IMR-90 (cell line): ENCODE measurements around the gene ITGA1. TPM values are rescaled to one million over a fixed set of nuclear protein-coding genes. Genes with fewer than 3 reads are reported as not detected.

Source experiments
- ATAC-seq: fragments of 200-7000 bp; cut with Tn5 transposase; 2 replicates; pipeline ENCODE4 v1.9.1; 2020; ENCODE audit warnings: low read depth, mild to moderate bottlenecking, moderate library complexity
- BruUV-seq: library from RNA; stranded (reverse); fragments of 400-500 nt; replicated peaks from 2 replicates; lab custom pipeline; 2021; lab: Mats Ljungman, UMichigan
- CTCF ChIA-PET: fragments of 300-600 bp; formaldehyde crosslinking; extraction: SDS; loops from one replicate; lab custom pipeline; 2021; ENCODE audit warnings: antibody characterized with exemption; lab: Yijun Ruan, JAX
- POLR2A ChIA-PET: fragments of 300-600 bp; sonication (Branson Sonifier 250); formaldehyde crosslinking; loops from one replicate; lab custom pipeline; 2022; ENCODE audit warnings: antibody characterized with exemption; ENCODE audit not compliant: unreplicated experiment; lab: Charles Lee
- DNase-seq: peaks from one replicate; pipeline ENCODE4 v3.0.0; 2013
- H2AFZ ChIP-seq: replicated peaks from 2 replicates; pipeline ENCODE3; 2013; ENCODE audit warnings: low read length, mild to moderate bottlenecking; ENCODE audit not compliant: poor library complexity
- H2AK5ac ChIP-seq: 2 replicates; pipeline ENCODE4 v1.6.1; 2013; ENCODE audit warnings: low read depth, low read length, inconsistent platforms
- H2AK9ac ChIP-seq: replicated peaks from 2 replicates; pipeline ENCODE3; 2013; ENCODE audit warnings: mild to moderate bottlenecking, low read depth, low read length, moderate library complexity; ENCODE audit not compliant: poor library complexity
- H2BK120ac ChIP-seq: 2 replicates; pipeline ENCODE4 v1.6.1; 2013; ENCODE audit warnings: low read depth, low read length, inconsistent platforms
- H2BK15ac ChIP-seq: 3 replicates; pipeline ENCODE4 v1.6.1; 2013; ENCODE audit warnings: low read depth, low read length, inconsistent platforms
- H2BK20ac ChIP-seq: 2 replicates; pipeline ENCODE4 v1.6.1; 2013; ENCODE audit warnings: low read depth, mild to moderate bottlenecking, inconsistent platforms, low read length, moderate library complexity
- H2BK5ac ChIP-seq: 2 replicates; pipeline ENCODE4 v1.6.1; 2013; ENCODE audit warnings: mild to moderate bottlenecking, low read depth, low read length, inconsistent platforms; ENCODE audit not compliant: poor library complexity, severe bottlenecking
- H3K14ac ChIP-seq: replicated peaks from 2 replicates; pipeline ENCODE4 v1.6.1; 2013; ENCODE audit warnings: low read depth, low read length, inconsistent platforms
- H3K18ac ChIP-seq: 2 replicates; pipeline ENCODE4 v1.6.1; 2013; ENCODE audit warnings: low read depth, low read length, control low read depth
- H3K23ac ChIP-seq: 2 replicates; pipeline ENCODE4 v1.6.1; 2013; ENCODE audit warnings: low read depth, low read length, inconsistent platforms
- H3K27ac ChIP-seq: 2 replicates; pipeline ENCODE4 v1.5.1; 2013; ENCODE audit warnings: mild to moderate bottlenecking, control low read depth, low read length; ENCODE audit not compliant: insufficient read depth
- H3K27me3 ChIP-seq: 2 replicates; pipeline ENCODE4 v1.6.1; 2013; ENCODE audit warnings: low read length; ENCODE audit not compliant: control insufficient read depth, insufficient read depth
- H3K36me3 ChIP-seq: 2 replicates; pipeline ENCODE4 v1.6.1; 2013; ENCODE audit warnings: low read length, mixed read lengths; ENCODE audit not compliant: control insufficient read depth, insufficient read depth
- H3K4ac ChIP-seq: 2 replicates; pipeline ENCODE4 v1.6.1; 2013; ENCODE audit warnings: low read depth, low read length, inconsistent platforms
- H3K4me1 ChIP-seq: 2 replicates; pipeline ENCODE4 v1.6.1; 2013; ENCODE audit warnings: low read length, mixed read lengths; ENCODE audit not compliant: control insufficient read depth, insufficient read depth
- H3K4me2 ChIP-seq: 2 replicates; pipeline ENCODE4 v1.6.1; 2013; ENCODE audit warnings: low read depth, mild to moderate bottlenecking, control low read depth, low read length, moderate library complexity
- H3K4me3 ChIP-seq: 2 replicates; pipeline ENCODE4 v1.5.1; 2013; ENCODE audit warnings: low read depth, mild to moderate bottlenecking, control low read depth, low read length, moderate library complexity; ENCODE audit not compliant: insufficient read depth
- H3K56ac ChIP-seq: 2 replicates; pipeline ENCODE4 v1.6.1; 2013; ENCODE audit warnings: low read length, inconsistent platforms; ENCODE audit not compliant: insufficient read depth; ENCODE audit errors: extremely low read depth
- H3K79me1 ChIP-seq, 2 experiments: 2 replicates each; pipeline ENCODE4 v1.6.1; 2013; ENCODE audit warnings: low read length in 2 of 2, inconsistent platforms in 1 of 2, low read depth in 1 of 2
- H3K9ac ChIP-seq: 2 replicates; pipeline ENCODE4 v1.6.1; 2013; ENCODE audit warnings: low read depth, low read length, control low read depth
- H3K9me1 ChIP-seq: 2 replicates; pipeline ENCODE4 v1.6.1; 2013; ENCODE audit warnings: low read length, inconsistent platforms; ENCODE audit not compliant: insufficient read depth
- H3K9me3 ChIP-seq: 2 replicates; pipeline ENCODE4 v1.6.1; 2013; ENCODE audit warnings: low read length; ENCODE audit not compliant: control insufficient read depth, insufficient read depth
- H4K20me1 ChIP-seq: 2 replicates; pipeline ENCODE4 v1.6.1; 2013; ENCODE audit warnings: low read length, inconsistent platforms; ENCODE audit not compliant: insufficient read depth
- H4K5ac ChIP-seq: 2 replicates; pipeline ENCODE4 v1.6.1; 2013; ENCODE audit warnings: mild to moderate bottlenecking, low read depth, low read length, control low read depth
- H4K8ac ChIP-seq, 2 experiments: 2 replicates each; pipeline ENCODE4 v1.6.1; 2013; ENCODE audit warnings: low read depth in 2 of 2, low read length in 2 of 2, control low read depth in 1 of 2, inconsistent platforms in 1 of 2
- H4K91ac ChIP-seq: 2 replicates; pipeline ENCODE4 v1.6.1; 2013; ENCODE audit warnings: low read depth, low read length, inconsistent platforms; ENCODE audit not compliant: insufficient read depth
- NFE2L2 ChIP-seq: fragments of 150-350 bp; IDR thresholded peaks from 2 replicates; pipeline ENCODE4 v1.6.1; 2016; ENCODE audit warnings: low read depth, mild to moderate bottlenecking, low read length
- SMC3 ChIP-seq: fragments of 150-350 bp; IDR thresholded peaks from 2 replicates; pipeline ENCODE4 v1.6.1; 2016; ENCODE audit warnings: low read depth, mild to moderate bottlenecking, antibody characterized with exemption, low read length, moderate library complexity
- WGBS, 2 experiments: methylation state at CpG; one replicate each; pipeline versions ENCODE4 v1.1.5 to v1.1.7; 2013; ENCODE audit warnings: missing lambda C conversion rate in 2 of 2; ENCODE audit not compliant: insufficient read length in 1 of 2; ENCODE audit errors: extremely low coverage in 2 of 2; 5-methylcytosine and 5-hydroxymethylcytosine counted together
- dilution Hi-C: fragments of 300-500 bp; cut with HindIII; formaldehyde crosslinking; loops from one replicate; pipeline ENCODE4 v1.14.3; 2018; ENCODE audit warnings: low sequenced_read_pairs; ENCODE audit not compliant: unreplicated experiment
- in situ Hi-C: fragments of 300-500 bp; cut with MboI; formaldehyde crosslinking; loops from 3 replicates; pipeline ENCODE4 v1.14.3; 2019; ENCODE audit warnings: low sequenced_read_pairs, inconsistent platforms, mixed read lengths
- intact Hi-C: fragments of 100-400 bp; cut with micrococcal nuclease; formaldehyde crosslinking; loops from 2 replicates; pipeline ENCODE4 v1.10.0; 2022
- polyA plus RNA-seq, 3 experiments: library from polyadenylated mRNA; depleted of rRNA; stranded (reverse); fragments of >200 nt; gene quantifications; 2 replicates each; pipeline ENCODE4 v1.2.3, GENCODE V29; 2012; ENCODE audit warnings: low replicate concordance in 1 of 3
- total RNA-seq: library from RNA; depleted of rRNA; stranded (reverse); fragments of >200 nt; gene quantifications from 2 replicates; pipeline ENCODE4 v1.2.3, GENCODE V29; 2012

ITGA1 gene
- total and polyA plus RNA-seq, 2 of the 4 experiments (the other 2 are of a cell fraction), result 22.3 to 95.2 TPM

DNA sequence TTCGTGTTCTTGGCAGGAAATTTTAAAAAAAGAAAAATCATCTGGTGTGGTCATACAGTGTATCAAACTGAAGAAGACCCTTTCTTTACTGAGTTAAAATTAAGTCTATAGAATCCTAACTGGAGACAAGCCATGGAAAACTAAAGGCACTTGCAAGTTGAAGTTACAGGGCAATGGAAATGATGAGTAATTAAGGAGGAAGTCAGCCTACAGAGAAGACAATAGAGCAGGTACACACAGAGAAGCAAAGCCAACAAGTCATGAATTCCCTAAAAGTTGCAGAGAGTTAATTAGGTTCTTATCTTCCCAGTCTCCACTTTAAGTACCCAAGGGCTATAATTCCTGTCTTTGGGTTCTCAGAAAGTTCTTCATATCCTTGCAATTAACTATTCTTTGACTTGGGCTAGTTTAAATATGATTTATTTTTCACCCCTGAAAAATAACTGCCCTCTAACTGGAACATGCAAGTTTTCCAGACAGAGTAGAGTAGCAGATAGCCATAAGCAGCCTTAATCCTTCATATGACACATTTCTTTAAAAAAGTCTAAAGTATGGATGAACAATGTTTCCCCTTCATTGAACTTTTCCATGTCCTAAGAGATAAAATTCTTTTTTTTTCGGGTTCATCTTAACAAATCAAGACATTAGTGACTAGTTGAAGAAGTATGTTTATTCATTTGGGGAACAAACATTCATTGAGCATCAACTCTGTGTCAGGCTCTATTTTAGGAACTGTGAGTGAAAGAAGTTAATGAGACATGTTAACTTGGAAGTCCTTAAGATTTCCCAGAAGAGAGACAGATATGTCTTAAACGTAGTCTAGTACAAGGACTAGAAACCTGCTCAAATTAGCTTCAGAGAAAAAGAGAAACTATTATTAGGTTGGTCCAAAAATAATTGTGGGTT, 196.3 kb downstream of the ITGA1 start:
- Histone ChIP-seq H4K8ac (0 out of 4 replicates have a peak overlapping the region, but pooled peaks of 1 of the 2 experiments have one; percentile 17), H3K14ac (no peak overlapping the region; the same call in none of the 2 replicates), H3K4me1 (peaks cover 15% of the 10 kb centered on the region; the same call in 1 of the 2 replicates), H2AK9ac (no peak overlapping the region), H2BK120ac (no peak overlapping the region; the same call in 1 of the 2 replicates), H3K27me3 (no peaks in the 10 kb centered on the region), H3K18ac (no peak overlapping the region; the same call in 1 of the 2 replicates), H3K9ac (no peak overlapping the region), H4K5ac (no peak overlapping the region), H3K36me3 (no peaks in the 10 kb centered on the region), H2AK5ac (no peak overlapping the region), H3K79me1 (peaks cover 0 to 25% of the 10 kb centered on the region in 2 experiments; a peak in 2 of 4 replicates), H2BK15ac (no peak overlapping the region), H2BK20ac (peak overlapping the region; percentile 38; the same call in 1 of the 2 replicates), H3K27ac (no peak overlapping the region), H3K4ac (peak overlapping the region; percentile 41; the same call in 1 of the 2 replicates), H3K9me3 (no peaks in the 10 kb centered on the region), H3K4me3 (no peak overlapping the region), H4K91ac (no peak overlapping the region), H3K9me1 (peaks cover 3% of the 10 kb centered on the region; the same call in 1 of the 2 replicates), H2BK5ac (peak overlapping the region; percentile 29), H4K20me1 (no peaks in the 10 kb centered on the region), H2AFZ (no peak overlapping the region), H3K23ac (peak overlapping the region; percentile 70; the same call in 1 of the 2 replicates), H3K56ac (no peak overlapping the region), H3K4me2 (peak overlapping the region; percentile 31; the same call in 1 of the 2 replicates)
- ATAC-seq, result no peak
- TF ChIP-seq SMC3, result no peak
- no peak for TF ChIP-seq NFE2L2
- no CpG with 5 or more reads among the region's 3 CpGs for WGBS, 2 experiments
- in situ Hi-C loops, result no loop called here
- POLR2A ChIA-PET, result no interaction called here
- CTCF ChIA-PET, result interaction anchor here (1.1 kb wide), 1 partner anchor 13 kb away, joined by 5 read pairs; no protein-coding TSS in a partner anchor
- intact Hi-C loops, result no loop called here
- BruUV-seq, result no TSS peak
- peak; percentile 51 for DNase-seq
- dilution Hi-C loops, result no loop called here
